Measurements from ENCODE around the gene ZSCAN18. TPM values are rescaled to one million over a fixed set of nuclear protein-coding genes. Genes with fewer than 3 reads are reported as not detected.

The ZSCAN18 gene
- total and polyA plus RNA-seq, 9 of the 15 experiments (the other 6 are each of a cell fraction or from before 2014, with no cell fraction given): 0.07 to 1.9 (median 0.31) TPM; not detected in 1

DNA sequence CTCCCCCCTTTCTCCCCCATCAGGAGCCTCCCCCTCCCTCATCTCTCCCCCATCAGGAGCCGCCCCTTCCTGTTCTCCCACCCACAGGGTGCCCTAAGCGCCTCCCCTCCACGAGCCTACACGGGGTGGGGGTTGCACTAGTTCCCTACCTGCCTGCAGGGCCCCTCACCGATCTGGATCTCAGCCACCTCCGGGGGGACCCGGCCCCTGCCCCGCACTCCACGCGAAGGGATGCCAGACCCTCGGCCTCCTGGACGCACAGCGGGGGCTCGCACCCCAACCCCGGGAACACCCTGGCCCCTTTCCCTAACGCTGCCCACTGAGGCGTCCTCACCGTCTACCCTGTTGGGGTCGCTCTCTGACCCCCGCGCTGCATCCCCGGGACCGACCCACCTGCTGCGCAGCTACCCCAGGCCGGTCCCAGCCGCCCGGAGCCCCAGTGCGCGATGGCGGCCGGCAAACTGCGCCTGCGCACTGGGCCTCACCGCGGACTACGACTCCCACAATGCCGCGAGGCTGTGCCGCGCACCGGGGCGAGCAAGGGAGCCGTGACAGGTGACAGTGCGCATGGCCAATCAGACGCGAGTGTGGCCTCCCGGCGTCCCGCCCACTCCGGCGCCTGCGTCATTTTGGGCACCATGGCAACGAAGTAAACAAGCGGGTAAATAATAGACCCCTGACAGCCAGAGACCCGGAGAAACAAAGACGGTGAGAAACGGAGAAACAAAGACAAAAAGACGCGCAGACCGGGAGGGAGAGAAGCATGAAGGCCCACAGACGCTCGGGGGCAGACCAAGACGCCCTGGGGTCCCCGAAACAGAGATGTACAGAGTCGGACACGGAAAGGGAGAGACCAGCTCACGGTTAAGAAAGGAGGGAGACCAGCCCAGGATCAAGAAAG, at the start of gene ZSCAN18 (continued):
- TF ChIP-seq, protein P1, sequence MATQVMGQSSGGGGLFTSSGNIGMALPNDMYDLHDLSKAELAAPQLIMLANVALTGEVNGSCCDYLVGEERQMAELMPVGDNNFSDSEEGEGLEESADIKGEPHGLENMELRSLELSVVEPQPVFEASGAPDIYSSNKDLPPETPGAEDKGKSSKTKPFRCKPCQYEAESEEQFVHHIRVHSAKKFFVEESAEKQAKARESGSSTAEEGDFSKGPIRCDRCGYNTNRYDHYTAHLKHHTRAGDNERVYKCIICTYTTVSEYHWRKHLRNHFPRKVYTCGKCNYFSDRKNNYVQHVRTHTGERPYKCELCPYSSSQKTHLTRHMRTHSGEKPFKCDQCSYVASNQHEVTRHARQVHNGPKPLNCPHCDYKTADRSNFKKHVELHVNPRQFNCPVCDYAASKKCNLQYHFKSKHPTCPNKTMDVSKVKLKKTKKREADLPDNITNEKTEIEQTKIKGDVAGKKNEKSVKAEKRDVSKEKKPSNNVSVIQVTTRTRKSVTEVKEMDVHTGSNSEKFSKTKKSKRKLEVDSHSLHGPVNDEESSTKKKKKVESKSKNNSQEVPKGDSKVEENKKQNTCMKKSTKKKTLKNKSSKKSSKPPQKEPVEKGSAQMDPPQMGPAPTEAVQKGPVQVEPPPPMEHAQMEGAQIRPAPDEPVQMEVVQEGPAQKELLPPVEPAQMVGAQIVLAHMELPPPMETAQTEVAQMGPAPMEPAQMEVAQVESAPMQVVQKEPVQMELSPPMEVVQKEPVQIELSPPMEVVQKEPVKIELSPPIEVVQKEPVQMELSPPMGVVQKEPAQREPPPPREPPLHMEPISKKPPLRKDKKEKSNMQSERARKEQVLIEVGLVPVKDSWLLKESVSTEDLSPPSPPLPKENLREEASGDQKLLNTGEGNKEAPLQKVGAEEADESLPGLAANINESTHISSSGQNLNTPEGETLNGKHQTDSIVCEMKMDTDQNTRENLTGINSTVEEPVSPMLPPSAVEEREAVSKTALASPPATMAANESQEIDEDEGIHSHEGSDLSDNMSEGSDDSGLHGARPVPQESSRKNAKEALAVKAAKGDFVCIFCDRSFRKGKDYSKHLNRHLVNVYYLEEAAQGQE (IDR thresholded peaks at IDR 0.05; ENCODE audit: borderline replicate concordance): peak; percentile 90
- TF ChIP-seq, protein P1 (CRISPR knock-in tag; IDR thresholded peaks at IDR 0.05; ENCODE audit: low read depth): no peak
- TF ChIP-seq ZNF143 (CRISPR knock-in tag; IDR thresholded peaks at IDR 0.05) (peak; percentile 75), ZNF583 (CRISPR knock-in tag; IDR thresholded peaks at IDR 0.05) (no peak), FOXJ2 (tag; IDR thresholded peaks at IDR 0.05) (peak; percentile 99), ZEB2 (IDR thresholded peaks at IDR 0.05) (no peak), TBP (optimal IDR thresholded peaks at IDR 0.05; ENCODE audit: low read depth, low read length) (no peak), TAF1 (IDR thresholded peaks at IDR 0.05; ENCODE audit: control insufficient read depth, extremely low read depth, insufficient read depth, low read length, severe bottlenecking) (no peak), NFYB (IDR thresholded peaks at IDR 0.05; ENCODE audit: extremely low read depth, insufficient read length) (peak; percentile 78), RBFOX2 (IDR thresholded peaks at IDR 0.05; ENCODE audit: low read depth, low read length) (peak; percentile 59), MAZ (CRISPR knock-in tag; conservative IDR thresholded peaks at IDR 0.05 in 1 of 2, IDR thresholded peaks at IDR 0.05 in 1 of 2) (peak; percentile 64; a peak in 2 of 4 replicates)
- TF ChIP-seq, protein P2, sequence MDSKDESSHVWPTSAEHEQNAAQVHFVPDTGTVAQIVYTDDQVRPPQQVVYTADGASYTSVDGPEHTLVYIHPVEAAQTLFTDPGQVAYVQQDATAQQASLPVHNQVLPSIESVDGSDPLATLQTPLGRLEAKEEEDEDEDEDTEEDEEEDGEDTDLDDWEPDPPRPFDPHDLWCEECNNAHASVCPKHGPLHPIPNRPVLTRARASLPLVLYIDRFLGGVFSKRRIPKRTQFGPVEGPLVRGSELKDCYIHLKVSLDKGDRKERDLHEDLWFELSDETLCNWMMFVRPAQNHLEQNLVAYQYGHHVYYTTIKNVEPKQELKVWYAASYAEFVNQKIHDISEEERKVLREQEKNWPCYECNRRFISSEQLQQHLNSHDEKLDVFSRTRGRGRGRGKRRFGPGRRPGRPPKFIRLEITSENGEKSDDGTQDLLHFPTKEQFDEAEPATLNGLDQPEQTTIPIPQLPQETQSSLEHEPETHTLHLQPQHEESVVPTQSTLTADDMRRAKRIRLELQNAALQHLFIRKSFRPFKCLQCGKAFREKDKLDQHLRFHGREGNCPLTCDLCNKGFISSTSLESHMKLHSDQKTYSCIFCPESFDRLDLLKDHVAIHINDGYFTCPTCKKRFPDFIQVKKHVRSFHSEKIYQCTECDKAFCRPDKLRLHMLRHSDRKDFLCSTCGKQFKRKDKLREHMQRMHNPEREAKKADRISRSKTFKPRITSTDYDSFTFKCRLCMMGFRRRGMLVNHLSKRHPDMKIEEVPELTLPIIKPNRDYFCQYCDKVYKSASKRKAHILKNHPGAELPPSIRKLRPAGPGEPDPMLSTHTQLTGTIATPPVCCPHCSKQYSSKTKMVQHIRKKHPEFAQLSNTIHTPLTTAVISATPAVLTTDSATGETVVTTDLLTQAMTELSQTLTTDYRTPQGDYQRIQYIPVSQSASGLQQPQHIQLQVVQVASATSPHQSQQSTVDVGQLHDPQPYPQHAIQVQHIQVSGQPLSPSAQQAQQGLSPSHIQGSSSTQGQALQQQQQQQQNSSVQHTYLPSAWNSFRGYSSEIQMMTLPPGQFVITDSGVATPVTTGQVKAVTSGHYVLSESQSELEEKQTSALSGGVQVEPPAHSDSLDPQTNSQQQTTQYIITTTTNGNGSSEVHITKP (IDR thresholded peaks at IDR 0.05; ENCODE audit: partially characterized antibody): no peak
- TF ChIP-seq, protein P3, sequence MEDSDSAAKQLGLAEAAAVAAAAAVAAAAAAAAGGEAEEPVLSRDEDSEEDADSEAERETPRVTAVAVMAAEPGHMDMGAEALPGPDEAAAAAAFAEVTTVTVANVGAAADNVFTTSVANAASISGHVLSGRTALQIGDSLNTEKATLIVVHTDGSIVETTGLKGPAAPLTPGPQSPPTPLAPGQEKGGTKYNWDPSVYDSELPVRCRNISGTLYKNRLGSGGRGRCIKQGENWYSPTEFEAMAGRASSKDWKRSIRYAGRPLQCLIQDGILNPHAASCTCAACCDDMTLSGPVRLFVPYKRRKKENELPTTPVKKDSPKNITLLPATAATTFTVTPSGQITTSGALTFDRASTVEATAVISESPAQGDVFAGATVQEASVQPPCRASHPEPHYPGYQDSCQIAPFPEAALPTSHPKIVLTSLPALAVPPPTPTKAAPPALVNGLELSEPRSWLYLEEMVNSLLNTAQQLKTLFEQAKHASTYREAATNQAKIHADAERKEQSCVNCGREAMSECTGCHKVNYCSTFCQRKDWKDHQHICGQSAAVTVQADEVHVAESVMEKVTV (CRISPR knock-in tag; IDR thresholded peaks at IDR 0.05): no peak
